BLaER1 treated with 17β-estradiol and CSF1 and Interleukin-3, amounts not matched to agents 10 nM and 100 nM (cell line): ENCODE results near the gene FBLIM1.

Source experiments
- H3K27ac ChIP-seq, 11 experiments: shearing (Covaris generic); formaldehyde crosslinking; 2 replicates each; pipeline ENCODE4 v1.8.1; 2022
- H3K27me3 ChIP-seq, 11 experiments: shearing (Covaris generic); formaldehyde crosslinking; 2 replicates each; pipeline ENCODE4 v1.8.1; 2022
- H3K36me3 ChIP-seq, 11 experiments: shearing (Covaris generic); formaldehyde crosslinking; 2 replicates each; pipeline ENCODE4 v1.8.1; 2022
- H3K4me1 ChIP-seq, 10 experiments: shearing (Covaris generic); formaldehyde crosslinking; 2 replicates each; pipeline ENCODE4 v1.8.1; 2022
- H3K4me2 ChIP-seq, 11 experiments: shearing (Covaris generic); formaldehyde crosslinking; 2 replicates each; pipeline ENCODE4 v1.8.1; 2022
- H3K4me3 ChIP-seq, 10 experiments: shearing (Covaris generic); formaldehyde crosslinking; 2 replicates each; pipeline ENCODE4 v1.8.1; 2022
- H3K9ac ChIP-seq, 11 experiments: shearing (Covaris generic); formaldehyde crosslinking; 2 replicates each; pipeline ENCODE4 v1.8.1; 2022
- H3K9me3 ChIP-seq, 11 experiments: shearing (Covaris generic); formaldehyde crosslinking; replicated peaks in 1 of 11; 2 replicates each; pipeline ENCODE4 v1.8.1; 2022
- H4K20me1 ChIP-seq, 11 experiments: shearing (Covaris generic); formaldehyde crosslinking; 2 replicates each; pipeline ENCODE4 v1.8.1; 2022
- Cebpa-rat ChIP-seq, 11 experiments: shearing (Covaris generic); IDR thresholded peaks; 2 replicates each; pipeline ENCODE4 v1.8.1; 2022

FBLIM1 gene, protein sequence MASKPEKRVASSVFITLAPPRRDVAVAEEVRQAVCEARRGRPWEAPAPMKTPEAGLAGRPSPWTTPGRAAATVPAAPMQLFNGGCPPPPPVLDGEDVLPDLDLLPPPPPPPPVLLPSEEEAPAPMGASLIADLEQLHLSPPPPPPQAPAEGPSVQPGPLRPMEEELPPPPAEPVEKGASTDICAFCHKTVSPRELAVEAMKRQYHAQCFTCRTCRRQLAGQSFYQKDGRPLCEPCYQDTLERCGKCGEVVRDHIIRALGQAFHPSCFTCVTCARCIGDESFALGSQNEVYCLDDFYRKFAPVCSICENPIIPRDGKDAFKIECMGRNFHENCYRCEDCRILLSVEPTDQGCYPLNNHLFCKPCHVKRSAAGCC

DNA sequence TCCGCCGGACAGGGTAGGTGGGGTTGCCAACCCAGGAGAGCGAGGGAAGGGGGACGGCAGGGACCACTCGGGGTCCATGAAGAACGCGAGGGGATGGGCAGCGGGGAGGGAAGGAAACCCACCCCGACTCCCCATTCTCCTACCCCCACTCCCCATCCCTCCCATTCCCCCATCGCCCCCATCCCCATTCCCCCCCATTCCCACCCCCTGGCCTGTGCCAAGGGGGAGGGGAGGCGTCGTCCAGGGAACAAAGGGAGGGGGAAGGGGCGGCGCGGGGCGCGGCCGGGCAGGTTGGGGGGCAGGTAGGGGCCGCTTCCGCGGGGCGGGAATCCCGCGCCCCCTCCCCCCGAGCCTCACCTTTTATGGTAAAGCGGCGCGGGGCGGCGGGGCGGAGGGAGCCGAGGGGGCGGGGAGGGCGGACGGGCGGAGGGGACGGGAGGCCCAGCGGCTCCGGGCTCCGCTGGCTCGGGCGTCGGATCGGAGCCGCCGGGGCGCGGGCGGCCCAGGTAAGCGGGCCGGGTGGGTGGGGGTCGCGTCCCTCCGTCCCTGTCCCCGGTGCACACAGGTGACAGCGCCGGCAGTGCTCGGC lies at the start of gene FBLIM1:
TSS of gene FBLIM1 (plus strand) at position 453 of the 589 bp plus-strand sequence. CDS start 6,189 bp downstream, outside the sequence.
- Histone ChIP-seq H3K27me3 (peaks cover 69 to 82% (median 80%) of the 10 kb centered on the region in 11 experiments), H4K20me1 (peaks cover 0 to 38% (median 25%) of the 10 kb centered on the region in 11 experiments; a peak in 15 of 22 replicates), H3K9ac (peak within 1 kb of the TSS in 4 of 11 experiments; percentile 5 to 69 (median 54); a peak in 4 of 22 replicates), H3K36me3 (no peaks in the 10 kb centered on the region), H3K27ac (no peak within 1 kb of the TSS), H3K4me3 (peak within 1 kb of the TSS in 6 of 10 experiments; percentile 3 to 56 (median 38); a peak in 10 of 20 replicates), H3K9me3 (no peaks in the 10 kb centered on the region; a peak in 1 of 22 replicates), H3K4me2 (peak within 1 kb of the TSS in 9 of 11 experiments; percentile 30 to 86 (median 48); a peak in 15 of 22 replicates), H3K4me1 (peaks cover 18 to 32% (median 25%) of the 10 kb centered on the region in 10 experiments)
- TF ChIP-seq Cebpa-rat (IDR thresholded peaks at IDR 0.05), result no peak

- TF ChIP-seq Cebpa-rat (IDR thresholded peaks at IDR 0.05), result no peak
- Histone ChIP-seq H3K9ac (no peak overlapping the region), H4K20me1 (peaks cover 89 to 100% (median 99%) of the 10 kb centered on the region in 11 experiments), H3K4me3 (no peak overlapping the region), H3K27ac (no peak overlapping the region), H3K36me3 (peaks cover 18 to 60% (median 27%) of the 10 kb centered on the region in 11 experiments; a peak in 21 of 22 replicates), H3K4me1 (peaks cover 0 to 23% (median 3%) of the 10 kb centered on the region in 10 experiments; a peak in 8 of 20 replicates), H3K9me3 (peaks cover 0 to 15% (median 0%) of the 10 kb centered on the region in 11 experiments; a peak in 4 of 22 replicates), H3K4me2 (no peak overlapping the region), H3K27me3 (no peaks in the 10 kb centered on the region)
Measured at GRCh38 chr1:15709226-15709625, 49.4 kb upstream of the FBLIM1 start.

GRCh38 chr1:15712168-15712567 lies 46.4 kb upstream of the FBLIM1 start:
- Histone ChIP-seq H3K9ac (no peak overlapping the region), H3K9me3 (peaks cover 0 to 8% (median 0%) of the 10 kb centered on the region in 11 experiments; a peak in 4 of 22 replicates), H4K20me1 (peaks cover 89 to 100% (median 99%) of the 10 kb centered on the region in 11 experiments), H3K4me1 (peaks cover 0 to 9% (median 2%) of the 10 kb centered on the region in 10 experiments; a peak in 5 of 20 replicates), H3K36me3 (peaks cover 16 to 63% (median 30%) of the 10 kb centered on the region in 11 experiments), H3K4me2 (no peak overlapping the region), H3K27ac (no peak overlapping the region), H3K27me3 (no peaks in the 10 kb centered on the region), H3K4me3 (no peak overlapping the region)
- no peak for TF ChIP-seq Cebpa-rat (IDR thresholded peaks at IDR 0.05)

GRCh38 chr1:15714406-15715136 lies 44.0 kb upstream of the FBLIM1 start:
- H4K20me1 ChIP-seq, result peaks cover 65 to 98% (median 92%) of the 10 kb centered on the region in 11 experiments
- H3K27ac ChIP-seq, result no peak overlapping the region
- no peak overlapping the region for H3K9ac ChIP-seq
- no peaks in the 10 kb centered on the region for H3K9me3 ChIP-seq
- H3K36me3 ChIP-seq, result peaks cover 38 to 67% (median 52%) of the 10 kb centered on the region in 11 experiments
- no peaks in the 10 kb centered on the region for H3K4me1 ChIP-seq
- no peak overlapping the region for H3K4me2 ChIP-seq
- no peak overlapping the region for H3K4me3 ChIP-seq
- no peaks in the 10 kb centered on the region for H3K27me3 ChIP-seq
- no peak for TF ChIP-seq Cebpa-rat (IDR thresholded peaks at IDR 0.05)

DNA sequence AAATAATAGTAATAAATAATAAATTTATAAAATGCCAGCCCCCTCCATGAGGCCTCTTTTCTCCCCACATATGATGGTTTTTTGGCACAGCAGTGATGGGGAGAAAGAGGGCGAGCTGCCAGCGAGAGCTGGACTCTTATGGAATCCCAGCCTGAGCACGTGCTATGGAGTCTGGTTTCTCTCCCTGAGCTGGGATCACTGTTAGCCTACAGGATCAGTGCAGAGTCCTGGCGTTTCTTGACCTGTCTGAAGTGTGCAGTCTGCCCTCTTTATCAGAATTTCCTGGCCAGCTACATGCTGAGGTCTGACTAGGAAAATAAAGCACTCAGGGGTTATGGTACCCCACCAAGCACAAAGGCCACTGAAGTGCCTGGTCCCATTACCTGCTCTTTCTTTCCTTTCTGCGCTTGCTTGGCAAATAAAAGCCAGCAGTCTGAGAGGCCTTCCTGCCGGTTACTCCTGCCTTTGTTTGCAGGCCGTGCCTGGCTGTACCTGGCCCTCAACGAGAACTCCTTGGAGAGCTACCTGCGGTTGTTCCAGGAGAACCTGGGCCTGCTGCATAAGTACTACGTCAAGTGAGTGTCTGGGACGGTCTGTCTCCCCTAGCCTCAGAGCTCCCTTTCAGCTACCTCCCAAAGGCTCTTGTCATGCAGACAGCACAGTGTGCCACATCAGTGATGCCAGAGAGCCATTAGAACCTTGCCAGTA lies 41.0 kb upstream of the FBLIM1 start:
- H3K4me2 ChIP-seq, result no peak overlapping the region
- no peaks in the 10 kb centered on the region for H3K4me1 ChIP-seq
- no peaks in the 10 kb centered on the region for H3K27me3 ChIP-seq
- no peaks in the 10 kb centered on the region for H3K9me3 ChIP-seq
- no peak overlapping the region for H3K27ac ChIP-seq
- H4K20me1 ChIP-seq, result peaks cover 38 to 96% (median 79%) of the 10 kb centered on the region in 11 experiments
- H3K4me3 ChIP-seq, result no peak overlapping the region
- peaks cover 65 to 93% (median 82%) of the 10 kb centered on the region in 11 experiments for H3K36me3 ChIP-seq
- TF ChIP-seq Cebpa-rat (IDR thresholded peaks at IDR 0.05), result no peak
- H3K9ac ChIP-seq, result no peak overlapping the region

- Histone ChIP-seq H4K20me1 (peaks cover 32 to 96% (median 78%) of the 10 kb centered on the region in 11 experiments; a peak in 21 of 22 replicates), H3K27me3 (no peaks in the 10 kb centered on the region), H3K9me3 (no peaks in the 10 kb centered on the region), H3K36me3 (peaks cover 72 to 95% (median 88%) of the 10 kb centered on the region in 11 experiments), H3K4me3 (no peak overlapping the region), H3K27ac (no peak overlapping the region), H3K4me2 (no peak overlapping the region), H3K9ac (no peak overlapping the region), H3K4me1 (no peaks in the 10 kb centered on the region)
- no peak for TF ChIP-seq Cebpa-rat (IDR thresholded peaks at IDR 0.05)
Measured at GRCh38 chr1:15718199-15718601, 40.4 kb upstream of the FBLIM1 start.

GRCh38 chr1:15719381-15720120 lies 39.0 kb upstream of the FBLIM1 start:
- TF ChIP-seq Cebpa-rat (IDR thresholded peaks at IDR 0.05), result no peak
- Histone ChIP-seq H3K4me3 (no peak overlapping the region), H3K4me2 (no peak overlapping the region), H3K9me3 (no peaks in the 10 kb centered on the region), H3K4me1 (no peaks in the 10 kb centered on the region), H3K9ac (no peak overlapping the region), H3K27ac (no peak overlapping the region), H4K20me1 (peaks cover 18 to 93% (median 65%) of the 10 kb centered on the region in 11 experiments; a peak in 21 of 22 replicates), H3K27me3 (no peaks in the 10 kb centered on the region), H3K36me3 (peaks cover 80 to 99% (median 94%) of the 10 kb centered on the region in 11 experiments)

DNA sequence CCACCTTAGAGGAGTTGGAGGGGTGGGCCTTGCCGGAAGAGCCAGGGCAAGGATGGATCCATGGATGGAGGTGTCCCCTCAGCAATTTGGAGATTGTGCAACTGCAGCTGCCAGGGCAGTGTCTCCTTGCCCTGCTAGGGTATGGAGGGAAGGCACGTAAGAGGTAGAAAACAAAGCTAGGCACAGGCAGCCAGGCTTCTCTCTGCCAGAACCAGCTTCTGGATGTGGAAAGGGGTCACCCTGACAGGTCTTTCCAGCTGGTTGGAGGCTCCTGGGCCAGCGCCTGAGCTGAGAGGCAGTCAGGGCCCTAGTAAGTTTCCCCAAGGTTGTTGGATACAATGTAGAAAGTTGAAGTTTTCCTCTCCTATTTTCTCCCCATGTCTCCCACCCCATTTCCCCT lies 37.7 kb upstream of the FBLIM1 start:
- H3K9ac ChIP-seq, result no peak overlapping the region
- H3K4me1 ChIP-seq, result no peaks in the 10 kb centered on the region
- peaks cover 6 to 93% (median 52%) of the 10 kb centered on the region in 11 experiments; a peak in 21 of 22 replicates for H4K20me1 ChIP-seq
- peaks cover 91 to 99% (median 96%) of the 10 kb centered on the region in 11 experiments for H3K36me3 ChIP-seq
- no peak overlapping the region for H3K4me3 ChIP-seq
- TF ChIP-seq Cebpa-rat (IDR thresholded peaks at IDR 0.05), result no peak
- no peaks in the 10 kb centered on the region for H3K9me3 ChIP-seq
- no peaks in the 10 kb centered on the region for H3K27me3 ChIP-seq
- no peak overlapping the region for H3K4me2 ChIP-seq
- no peak overlapping the region for H3K27ac ChIP-seq
